Effector memory CD8-positive, alpha-beta T cell (primary cell): ENCODE measurements around the gene DPY19L3.
"Not testable (repeated sequence)": the region's sequence is repeated elsewhere in the genome, so short reads cannot be mapped to it uniquely, and the experiment has no call there.

Experiments
- ATAC-seq: fragments of 150-1000 bp; cut with Tn5 transposase; replicated peaks from 2 replicates; pipeline ENCODE4 v1.10.0; 2021; ENCODE audit warnings: mild to moderate bottlenecking, moderate library complexity
- DNase-seq, 3 experiments: peaks; one replicate each; pipeline ENCODE4 v3.0.0; 2021
- H3K27ac Mint-ChIP-seq, 2 donors: one replicate each; pipeline ENCODE4 v1.8.0; 2022; ENCODE audit warnings: mild to moderate bottlenecking in 2 of 2, mixed read lengths in 2 of 2, moderate library complexity in 2 of 2
- H3K27me3 Mint-ChIP-seq, 2 donors: one replicate each; pipeline ENCODE4 v1.8.0; 2022; ENCODE audit warnings: mixed read lengths in 2 of 2
- H3K36me3 Mint-ChIP-seq: one replicate; pipeline ENCODE4 v1.8.0; 2022; ENCODE audit warnings: mild to moderate bottlenecking, moderate library complexity, mixed read lengths; ENCODE audit not compliant: insufficient read depth
- H3K4me1 Mint-ChIP-seq, 2 donors: one replicate each; pipeline ENCODE4 v1.8.0; 2022; ENCODE audit warnings: low read depth in 2 of 2, mixed read lengths in 2 of 2
- H3K4me3 Mint-ChIP-seq, 2 donors: one replicate each; pipeline ENCODE4 v1.8.0; 2022; ENCODE audit warnings: mild to moderate bottlenecking in 2 of 2, mixed read lengths in 2 of 2, moderate library complexity in 2 of 2
- H3K9me3 Mint-ChIP-seq, 2 donors: one replicate each; pipeline ENCODE4 v1.8.0; 2022; ENCODE audit warnings: mixed read lengths in 2 of 2

Gene DPY19L3

DNA sequence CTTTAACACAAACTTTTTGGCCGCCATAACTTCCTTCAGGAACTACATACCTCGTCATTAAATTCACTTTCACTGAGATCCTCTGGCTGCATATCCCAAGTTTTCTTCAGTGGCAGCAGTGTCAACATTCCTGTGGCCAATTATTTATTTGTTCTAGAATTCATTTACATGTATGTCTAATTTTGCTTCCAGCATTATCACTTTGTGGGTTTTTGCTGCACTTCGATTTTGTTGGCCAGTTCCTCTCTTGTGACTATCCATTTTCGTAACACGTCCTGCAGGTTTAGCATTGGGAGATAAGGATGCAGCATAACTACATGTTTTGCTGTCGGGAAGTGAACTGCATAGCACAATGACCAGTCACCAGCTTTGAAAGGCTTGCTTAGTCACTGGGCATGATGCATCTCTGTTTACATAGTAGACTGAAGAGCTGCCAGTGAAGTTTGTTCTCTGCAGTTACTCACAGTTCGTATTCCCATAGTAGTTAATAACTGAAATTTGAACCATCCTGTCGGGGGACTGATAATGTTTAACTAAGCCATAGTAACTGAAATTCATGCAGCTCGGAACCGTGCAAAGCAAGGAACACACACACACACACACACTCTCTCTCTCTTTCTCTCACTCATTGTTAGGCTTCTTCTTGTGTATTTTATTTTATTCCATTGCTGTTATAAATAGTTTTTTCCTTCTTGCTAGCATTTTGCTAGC is 31.8 kb upstream of the DPY19L3 start:
- Mint-ChIP-seq H3K36me3 (peaks cover 48% of the 10 kb centered on the region), H3K4me3 (no peak overlapping the region), H3K27ac (peak overlapping the region in 1 of 2 donors; percentile 49), H3K4me1 (peaks cover 9 to 28% of the 10 kb centered on the region in 2 donors), H3K27me3 (no peaks in the 10 kb centered on the region), H3K9me3 (no peaks in the 10 kb centered on the region)
- DNase-seq (no peak), ATAC-seq (no peak)

- not testable (repeated sequence) for H3K9me3 Mint-ChIP-seq, H3K27me3 Mint-ChIP-seq, ATAC-seq, H3K4me3 Mint-ChIP-seq, DNase-seq
- H3K36me3 Mint-ChIP-seq: peaks cover 48% of the 10 kb centered on the region
- peak overlapping the region in 1 of 2 donors; percentile 49 for H3K27ac Mint-ChIP-seq
- peaks cover 7 to 22% of the 10 kb centered on the region in 2 donors for H3K4me1 Mint-ChIP-seq
These were observed 31.2 kb upstream of the DPY19L3 start for GRCh38 chr19:32374362-32374761.

DNA sequence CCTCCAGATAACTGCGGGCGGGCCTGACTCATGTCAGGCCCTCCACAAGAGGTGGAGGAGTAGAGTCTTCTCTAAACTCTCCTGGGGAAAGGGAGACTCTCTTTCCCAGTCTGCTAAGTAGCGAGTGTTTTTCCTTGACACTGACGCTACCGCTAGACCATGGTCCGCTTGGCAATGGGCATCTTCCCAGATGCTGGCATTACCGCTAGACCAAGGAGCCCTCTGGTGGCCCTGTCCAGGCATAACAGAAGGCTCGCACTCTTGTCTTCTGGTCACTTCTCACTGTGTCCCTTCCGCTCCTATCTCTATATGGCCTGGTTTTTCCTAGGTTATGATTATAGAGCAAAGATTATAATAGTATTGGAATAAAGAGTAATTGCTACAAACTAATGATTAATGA is 28.5 kb upstream of the DPY19L3 start:
- peaks cover 49% of the 10 kb centered on the region for H3K36me3 Mint-ChIP-seq
- not testable (repeated sequence) for DNase-seq, H3K4me3 Mint-ChIP-seq, ATAC-seq, H3K27me3 Mint-ChIP-seq, H3K27ac Mint-ChIP-seq, H3K9me3 Mint-ChIP-seq
- peaks cover 6 to 16% of the 10 kb centered on the region in 2 donors for H3K4me1 Mint-ChIP-seq

GRCh38 chr19:32380269-32380668 is 25.3 kb upstream of the DPY19L3 start:
- peaks cover 54% of the 10 kb centered on the region for H3K36me3 Mint-ChIP-seq
- H3K9me3 Mint-ChIP-seq: no peaks in the 10 kb centered on the region
- no peaks in the 10 kb centered on the region for H3K27me3 Mint-ChIP-seq
- no peak for DNase-seq
- ATAC-seq: no peak
- H3K4me1 Mint-ChIP-seq: peaks cover 6% of the 10 kb centered on the region in 2 donors
- H3K4me3 Mint-ChIP-seq: no peak overlapping the region
- no peak overlapping the region for H3K27ac Mint-ChIP-seq

DNA sequence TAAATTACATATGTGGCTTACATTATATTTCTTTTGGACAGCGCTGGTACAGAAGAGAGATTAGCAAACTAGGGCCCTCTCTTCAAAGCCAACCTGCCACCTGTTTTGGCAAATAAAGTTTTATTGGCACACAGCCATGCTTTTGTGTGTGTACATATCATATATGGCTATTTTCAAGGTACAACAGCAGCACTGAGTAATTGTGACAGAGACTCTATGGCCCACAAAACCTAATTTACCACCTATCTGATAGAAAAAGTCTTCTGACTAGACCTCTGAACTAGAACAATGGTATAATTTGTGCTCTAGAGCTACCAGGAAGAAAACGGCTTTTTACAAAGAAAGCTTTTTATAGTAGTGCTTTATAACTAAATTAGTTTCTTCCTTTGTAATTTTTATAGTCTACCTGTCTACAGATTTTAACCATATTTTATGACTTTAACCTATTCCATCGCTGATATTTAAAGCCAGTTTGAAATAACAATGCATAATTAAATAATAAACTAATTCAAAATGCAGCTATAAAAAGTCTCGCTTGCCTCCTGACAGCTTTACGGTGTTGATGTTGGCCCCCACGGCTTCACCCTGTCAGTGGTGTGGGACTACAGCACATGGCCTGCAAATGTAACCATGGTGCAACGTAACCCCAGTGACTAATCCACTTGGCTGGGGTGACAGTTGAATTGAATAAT is 17.7 kb upstream of the DPY19L3 start:
- H3K4me1 Mint-ChIP-seq: no peaks in the 10 kb centered on the region
- ATAC-seq: no peak
- no peak overlapping the region for H3K27ac Mint-ChIP-seq
- H3K9me3 Mint-ChIP-seq: no peaks in the 10 kb centered on the region
- no peaks in the 10 kb centered on the region for H3K27me3 Mint-ChIP-seq
- H3K4me3 Mint-ChIP-seq: no peak overlapping the region
- H3K36me3 Mint-ChIP-seq: peaks cover 15% of the 10 kb centered on the region
- no peak for DNase-seq

DNA sequence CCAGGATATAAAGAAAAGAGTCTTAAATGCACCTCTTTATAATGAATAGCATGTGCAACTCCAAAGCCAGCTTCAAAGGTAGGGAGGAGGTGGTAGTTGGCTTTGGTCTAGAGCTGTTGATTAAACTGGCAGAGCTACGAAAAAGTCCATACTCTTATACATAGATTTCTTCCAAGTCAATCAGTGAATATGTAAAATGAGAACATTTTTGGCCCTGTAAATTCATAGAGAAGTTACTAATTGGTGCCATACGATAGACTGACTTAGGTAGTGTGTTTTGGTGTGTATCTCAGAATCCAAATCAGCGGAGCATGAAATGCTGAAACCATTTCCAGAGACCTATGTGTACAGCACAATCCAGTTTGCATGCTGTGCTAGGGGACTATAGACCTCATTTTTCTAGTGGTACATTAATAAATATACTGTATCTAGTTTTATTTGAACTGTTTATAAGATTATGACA is 17.1 kb upstream of the DPY19L3 start:
- H3K27me3 Mint-ChIP-seq: no peaks in the 10 kb centered on the region
- H3K4me3 Mint-ChIP-seq: no peak overlapping the region
- peaks cover 10% of the 10 kb centered on the region for H3K36me3 Mint-ChIP-seq
- no peak overlapping the region for H3K27ac Mint-ChIP-seq
- H3K4me1 Mint-ChIP-seq: no peaks in the 10 kb centered on the region
- no peak for ATAC-seq
- H3K9me3 Mint-ChIP-seq: no peaks in the 10 kb centered on the region
- no peak for DNase-seq

GRCh38 chr19:32392901-32393300 is 12.7 kb upstream of the DPY19L3 start:
- Mint-ChIP-seq H3K27me3 (no peaks in the 10 kb centered on the region), H3K36me3 (peaks cover 4% of the 10 kb centered on the region), H3K27ac (no peak overlapping the region), H3K4me3 (no peak overlapping the region), H3K4me1 (no peaks in the 10 kb centered on the region), H3K9me3 (no peaks in the 10 kb centered on the region)
- DNase-seq: no peak
- no peak for ATAC-seq

- Mint-ChIP-seq H3K4me1 (no peaks in the 10 kb centered on the region), H3K27ac (no peak overlapping the region), H3K36me3 (peaks cover 4% of the 10 kb centered on the region), H3K4me3 (no peak overlapping the region), H3K9me3 (no peaks in the 10 kb centered on the region), H3K27me3 (no peaks in the 10 kb centered on the region)
- DNase-seq: no peak
- no peak for ATAC-seq
These were observed 9.4 kb upstream of the DPY19L3 start for GRCh38 chr19:32396046-32396652.

DNA sequence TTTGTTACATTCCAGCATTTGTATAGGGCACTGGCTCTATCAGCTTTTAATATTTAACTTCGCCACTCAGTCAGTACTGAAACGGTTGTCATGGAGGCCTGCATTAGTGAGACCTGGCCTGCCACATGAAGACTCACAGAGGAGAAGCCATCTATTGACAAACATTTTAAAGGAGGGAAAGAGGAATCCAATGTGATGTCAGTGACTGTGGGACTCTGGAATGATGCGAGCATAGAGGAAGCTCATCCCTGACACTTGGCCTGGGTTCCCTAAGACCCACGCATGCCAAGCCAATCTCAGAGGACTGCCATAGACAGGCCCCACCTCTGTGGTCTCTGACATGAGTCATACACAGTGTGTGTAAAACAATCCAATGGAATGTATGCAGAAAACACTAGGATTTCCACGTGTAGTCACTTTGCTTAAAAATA is 7.9 kb upstream of the DPY19L3 start:
- DNase-seq: no peak
- Mint-ChIP-seq H3K9me3 (no peaks in the 10 kb centered on the region), H3K36me3 (peaks cover 7% of the 10 kb centered on the region), H3K4me1 (no peaks in the 10 kb centered on the region), H3K4me3 (no peak overlapping the region), H3K27ac (no peak overlapping the region), H3K27me3 (no peaks in the 10 kb centered on the region)
- no peak for ATAC-seq

- H3K36me3 Mint-ChIP-seq: peaks cover 5% of the 10 kb centered on the region
- H3K9me3 Mint-ChIP-seq: no peaks in the 10 kb centered on the region
- H3K4me1 Mint-ChIP-seq: peaks cover 5 to 14% of the 10 kb centered on the region in 2 donors
- no peak for DNase-seq
- peak overlapping the region in 1 of 2 donors; percentile 10 for H3K27ac Mint-ChIP-seq
- no peaks in the 10 kb centered on the region for H3K27me3 Mint-ChIP-seq
- ATAC-seq: no peak
- H3K4me3 Mint-ChIP-seq: no peak overlapping the region
These were observed 3.6 kb upstream of the DPY19L3 start for GRCh38 chr19:32401992-32402391.

DNA sequence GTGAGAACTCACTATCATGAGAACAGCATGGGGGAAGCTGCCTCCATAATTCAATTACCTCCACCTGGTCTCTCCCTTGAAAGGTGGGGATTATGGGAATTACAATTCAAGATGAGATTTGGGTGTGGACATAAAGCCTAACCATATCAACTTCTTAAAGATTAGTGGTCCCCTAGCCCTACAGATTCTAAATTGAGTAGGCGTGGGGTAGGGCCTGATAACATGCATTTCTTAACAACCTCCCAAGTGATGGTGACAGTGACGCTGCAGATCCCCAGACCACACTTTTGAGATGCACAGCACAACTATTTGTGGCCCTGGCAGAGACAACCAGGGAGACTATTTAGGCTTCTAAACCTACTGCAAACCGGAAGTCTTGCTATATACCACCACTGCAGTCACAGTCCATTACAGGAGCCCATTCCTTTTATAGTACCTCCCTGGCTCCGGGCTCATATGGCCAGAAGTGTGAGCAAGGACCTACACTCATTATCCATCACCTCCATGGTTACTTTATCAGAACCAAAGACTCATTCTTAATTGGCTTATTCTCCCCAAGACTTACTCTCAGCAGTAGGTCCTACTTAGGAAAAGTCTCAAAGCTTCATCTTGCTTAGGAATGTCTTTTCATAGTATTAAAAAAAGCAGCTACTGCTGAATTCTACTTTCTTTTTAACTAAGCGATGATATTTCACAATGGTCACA is 2.1 kb upstream of the DPY19L3 start:
- H3K4me3 Mint-ChIP-seq: peak overlapping the region; percentile 30 to 88
- H3K4me1 Mint-ChIP-seq: peaks cover 5 to 18% of the 10 kb centered on the region in 2 donors

GRCh38 chr19:32404213-32404932 is 1.2 kb upstream of the DPY19L3 start:
- Mint-ChIP-seq H3K4me1 (peaks cover 5 to 18% of the 10 kb centered on the region in 2 donors), H3K9me3 (no peaks in the 10 kb centered on the region), H3K27ac (peak overlapping the region; percentile 87 to 92), H3K27me3 (no peaks in the 10 kb centered on the region), H3K4me3 (peak overlapping the region; percentile 84 to 88), H3K36me3 (peaks cover 5% of the 10 kb centered on the region)
- DNase-seq: no peak
- ATAC-seq: no peak

More for the DNA sequence above, 2.1 kb upstream of the DPY19L3 start:
- Mint-ChIP-seq H3K36me3 (peaks cover 5% of the 10 kb centered on the region), H3K27me3 (no peaks in the 10 kb centered on the region), H3K27ac (no peak overlapping the region), H3K9me3 (no peaks in the 10 kb centered on the region)
- ATAC-seq (no peak), DNase-seq (no peak)
